Measurements from ENCODE around the gene ZBTB22.

The ZBTB22 gene

GRCh38 chr6:33329058-33329457, 11.5 kb upstream of the ZBTB22 start:
- no peak for DNase-seq

- no peak for DNase-seq
These were observed 6.6 kb upstream of the ZBTB22 start for GRCh38 chr6:33324125-33324524.

- no peak for DNase-seq
These were observed 6.0 kb upstream of the ZBTB22 start for GRCh38 chr6:33323623-33323948.

GRCh38 chr6:33321227-33321626, 3.7 kb upstream of the ZBTB22 start:
- no peak for DNase-seq

GRCh38 chr6:33320315-33321181, 3.0 kb upstream of the ZBTB22 start:
- no peak for DNase-seq

GRCh38 chr6:33319939-33320314, 2.4 kb upstream of the ZBTB22 start:
- no peak for DNase-seq

GRCh38 chr6:33318426-33319073, 1.0 kb upstream of the ZBTB22 start:
- no peak for DNase-seq

- DNase-seq = peak; percentile 50
These were observed 200 bp downstream of the ZBTB22 start for GRCh38 chr6:33317419-33317668.

GRCh38 chr6:33316603-33317418, 733 bp downstream of the ZBTB22 start:
- DNase-seq = no peak

GRCh38 chr6:33315793-33316602, 1.5 kb downstream of the ZBTB22 start:
- no peak for DNase-seq

GRCh38 chr6:33314943-33315792, 2.4 kb downstream of the ZBTB22 start:
- no peak for DNase-seq

GRCh38 chr6:33314515-33314942, 3.0 kb downstream of the ZBTB22 start:
- DNase-seq = peak; percentile 22

- DNase-seq = peak; percentile 65
These were observed 3.6 kb downstream of the ZBTB22 start, which contains the start of gene TAPBP for GRCh38 chr6:33313709-33314514. TAPBP (minus strand) TSS chr6:33314078; CDS start chr6:33314041, 37 bp downstream.

GRCh38 chr6:33313105-33313708, 4.3 kb downstream of the ZBTB22 start:
- DNase-seq = peak; percentile 65

GRCh38 chr6:33312361-33313104, 5.0 kb downstream of the ZBTB22 start:
- peak; percentile 14 for DNase-seq

- no peak for DNase-seq
These were observed 11.2 kb downstream of the ZBTB22 start for GRCh38 chr6:33306356-33306755.

GRCh38 chr6:33305052-33305451, 12.5 kb downstream of the ZBTB22 start:
- no peak for DNase-seq

GRCh38 chr6:33304216-33304615, 13.3 kb downstream of the ZBTB22 start:
- no peak for DNase-seq

GRCh38 chr6:33301877-33302276, 15.7 kb downstream of the ZBTB22 start:
- no peak for DNase-seq

Measured in KG1 (cell line).